Measurements from ENCODE around the gene TNIK.

The TNIK gene

GRCh38 chr3:171401432-171401831, 58.8 kb downstream of the TNIK start:
- peaks cover 12% of the 10 kb centered on the region for H3K36me3 Mint-ChIP-seq (ENCODE audit: low read depth)
- no peaks in the 10 kb centered on the region for H3K27me3 Mint-ChIP-seq (ENCODE audit: low read depth, poor library complexity)
- TF ChIP-seq CTCF (IDR thresholded peaks at IDR 0.05): no peak
- peaks cover 22% of the 10 kb centered on the region for H3K9me3 Mint-ChIP-seq
- DNase-seq: no peak
- H3K4me1 Mint-ChIP-seq: peaks cover 28% of the 10 kb centered on the region
- H3K4me3 Mint-ChIP-seq: no peak overlapping the region
- peak overlapping the region; percentile 5 for H3K27ac Mint-ChIP-seq

GRCh38 chr3:171399842-171400241, 60.4 kb downstream of the TNIK start:
- Mint-ChIP-seq H3K27ac (no peak overlapping the region), H3K4me1 (peaks cover 31% of the 10 kb centered on the region), H3K27me3 (ENCODE audit: low read depth, poor library complexity) (no peaks in the 10 kb centered on the region), H3K36me3 (ENCODE audit: low read depth) (peaks cover 12% of the 10 kb centered on the region), H3K9me3 (peaks cover 22% of the 10 kb centered on the region), H3K4me3 (no peak overlapping the region)
- TF ChIP-seq CTCF (IDR thresholded peaks at IDR 0.05): no peak
- no peak for DNase-seq

GRCh38 chr3:171398343-171398742, 61.9 kb downstream of the TNIK start:
- H3K4me1 Mint-ChIP-seq: peaks cover 25% of the 10 kb centered on the region
- H3K4me3 Mint-ChIP-seq: no peak overlapping the region
- peaks cover 7% of the 10 kb centered on the region for H3K36me3 Mint-ChIP-seq (ENCODE audit: low read depth)
- H3K27me3 Mint-ChIP-seq (ENCODE audit: low read depth, poor library complexity): peaks cover 2% of the 10 kb centered on the region
- no peak overlapping the region for H3K27ac Mint-ChIP-seq
- H3K9me3 Mint-ChIP-seq: peaks cover 11% of the 10 kb centered on the region
- DNase-seq: no peak
- TF ChIP-seq CTCF (IDR thresholded peaks at IDR 0.05): no peak

- no peak for TF ChIP-seq CTCF (IDR thresholded peaks at IDR 0.05)
- no peak for DNase-seq
- Mint-ChIP-seq H3K4me3 (no peak overlapping the region), H3K27me3 (ENCODE audit: low read depth, poor library complexity) (peaks cover 3% of the 10 kb centered on the region), H3K9me3 (peaks cover 2% of the 10 kb centered on the region), H3K36me3 (ENCODE audit: low read depth) (peaks cover 1% of the 10 kb centered on the region), H3K27ac (no peak overlapping the region), H3K4me1 (peaks cover 32% of the 10 kb centered on the region)
Measured at GRCh38 chr3:171397089-171397488, 63.1 kb downstream of the TNIK start.

- TF ChIP-seq CTCF (IDR thresholded peaks at IDR 0.05): no peak
- H3K4me3 Mint-ChIP-seq: no peak overlapping the region
- H3K9me3 Mint-ChIP-seq: peaks cover 11% of the 10 kb centered on the region
- peaks cover 11% of the 10 kb centered on the region for H3K36me3 Mint-ChIP-seq (ENCODE audit: low read depth)
- DNase-seq: no peak
- peaks cover 26% of the 10 kb centered on the region for H3K4me1 Mint-ChIP-seq
- peaks cover 3% of the 10 kb centered on the region for H3K27me3 Mint-ChIP-seq (ENCODE audit: low read depth, poor library complexity)
- no peak overlapping the region for H3K27ac Mint-ChIP-seq
Measured at GRCh38 chr3:171396048-171396447, 64.2 kb downstream of the TNIK start.

GRCh38 chr3:171393032-171393744, 67.0 kb downstream of the TNIK start:
- Mint-ChIP-seq H3K9me3 (peaks cover 13% of the 10 kb centered on the region), H3K4me1 (peaks cover 22% of the 10 kb centered on the region), H3K27me3 (ENCODE audit: low read depth, poor library complexity) (peaks cover 3% of the 10 kb centered on the region), H3K27ac (peak overlapping the region; percentile 68), H3K4me3 (no peak overlapping the region), H3K36me3 (ENCODE audit: low read depth) (peaks cover 14% of the 10 kb centered on the region)
- no peak for DNase-seq
- TF ChIP-seq CTCF (IDR thresholded peaks at IDR 0.05): no peak
